Chondrocyte (in vitro differentiated cells): Measurements from ENCODE around the gene SORCS1. TPM values are rescaled to one million over a fixed set of nuclear protein-coding genes. Genes with fewer than 3 reads are reported as not detected.

ENCODE experiments used
- DNase-seq: peaks from one replicate; pipeline ENCODE4 v3.0.0; 2021; ENCODE audit warnings: mixed read lengths, low spot score
- H3K27ac Mint-ChIP-seq: one replicate; pipeline ENCODE4 v1.8.0; 2021; ENCODE audit warnings: mild to moderate bottlenecking, moderate library complexity, mixed read lengths; ENCODE audit not compliant: unreplicated experiment
- H3K27me3 Mint-ChIP-seq: 2 replicates; pipeline ENCODE4 v1.8.0; 2021; ENCODE audit warnings: low read depth, mixed read lengths
- H3K36me3 Mint-ChIP-seq: 2 replicates; pipeline ENCODE4 v1.8.0; 2021; ENCODE audit warnings: low read depth, mixed read lengths
- H3K4me1 Mint-ChIP-seq: 2 replicates; pipeline ENCODE4 v1.8.0; 2021; ENCODE audit warnings: low read depth, mild to moderate bottlenecking, mixed read lengths
- H3K4me3 Mint-ChIP-seq: one replicate; pipeline ENCODE4 v1.8.0; 2021; ENCODE audit warnings: mild to moderate bottlenecking, moderate library complexity, mixed read lengths; ENCODE audit not compliant: unreplicated experiment
- H3K9me3 Mint-ChIP-seq: 2 replicates; pipeline ENCODE4 v1.8.0; 2021; ENCODE audit warnings: low read depth, mixed read lengths
- total RNA-seq: library from RNA; stranded (reverse); gene quantifications from 3 replicates; pipeline ENCODE4 v1.2.1, GENCODE V29; 2021
- TF ChIP-seq, protein P1 (sequence below): fragments of 200-600 bp; sonication (generic); IDR thresholded peaks from 2 replicates; pipeline ENCODE4 v1.5.0; 2021; ENCODE audit warnings: antibody characterized with exemption, mild to moderate bottlenecking, moderate library complexity

The SORCS1 gene
- total RNA-seq, 1 donor from 2014 or later, result not detected

- no peak for DNase-seq
- Mint-ChIP-seq H3K36me3 (no peaks in the 10 kb centered on the region), H3K27me3 (no peaks in the 10 kb centered on the region), H3K4me1 (no peaks in the 10 kb centered on the region), H3K9me3 (no peaks in the 10 kb centered on the region), H3K27ac (no peak overlapping the region), H3K4me3 (no peak overlapping the region)
- TF ChIP-seq, protein P1, sequence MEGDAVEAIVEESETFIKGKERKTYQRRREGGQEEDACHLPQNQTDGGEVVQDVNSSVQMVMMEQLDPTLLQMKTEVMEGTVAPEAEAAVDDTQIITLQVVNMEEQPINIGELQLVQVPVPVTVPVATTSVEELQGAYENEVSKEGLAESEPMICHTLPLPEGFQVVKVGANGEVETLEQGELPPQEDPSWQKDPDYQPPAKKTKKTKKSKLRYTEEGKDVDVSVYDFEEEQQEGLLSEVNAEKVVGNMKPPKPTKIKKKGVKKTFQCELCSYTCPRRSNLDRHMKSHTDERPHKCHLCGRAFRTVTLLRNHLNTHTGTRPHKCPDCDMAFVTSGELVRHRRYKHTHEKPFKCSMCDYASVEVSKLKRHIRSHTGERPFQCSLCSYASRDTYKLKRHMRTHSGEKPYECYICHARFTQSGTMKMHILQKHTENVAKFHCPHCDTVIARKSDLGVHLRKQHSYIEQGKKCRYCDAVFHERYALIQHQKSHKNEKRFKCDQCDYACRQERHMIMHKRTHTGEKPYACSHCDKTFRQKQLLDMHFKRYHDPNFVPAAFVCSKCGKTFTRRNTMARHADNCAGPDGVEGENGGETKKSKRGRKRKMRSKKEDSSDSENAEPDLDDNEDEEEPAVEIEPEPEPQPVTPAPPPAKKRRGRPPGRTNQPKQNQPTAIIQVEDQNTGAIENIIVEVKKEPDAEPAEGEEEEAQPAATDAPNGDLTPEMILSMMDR, result no peak
Measured at GRCh38 chr10:106775127-106775526, 389.4 kb downstream of the SORCS1 start.

- Mint-ChIP-seq H3K9me3 (no peaks in the 10 kb centered on the region), H3K36me3 (no peaks in the 10 kb centered on the region), H3K27me3 (no peaks in the 10 kb centered on the region), H3K4me1 (no peaks in the 10 kb centered on the region), H3K4me3 (no peak overlapping the region), H3K27ac (no peak overlapping the region)
- TF ChIP-seq, protein P1, result no peak
- DNase-seq, result no peak
Measured at GRCh38 chr10:106772957-106773356, 391.5 kb downstream of the SORCS1 start.

DNA sequence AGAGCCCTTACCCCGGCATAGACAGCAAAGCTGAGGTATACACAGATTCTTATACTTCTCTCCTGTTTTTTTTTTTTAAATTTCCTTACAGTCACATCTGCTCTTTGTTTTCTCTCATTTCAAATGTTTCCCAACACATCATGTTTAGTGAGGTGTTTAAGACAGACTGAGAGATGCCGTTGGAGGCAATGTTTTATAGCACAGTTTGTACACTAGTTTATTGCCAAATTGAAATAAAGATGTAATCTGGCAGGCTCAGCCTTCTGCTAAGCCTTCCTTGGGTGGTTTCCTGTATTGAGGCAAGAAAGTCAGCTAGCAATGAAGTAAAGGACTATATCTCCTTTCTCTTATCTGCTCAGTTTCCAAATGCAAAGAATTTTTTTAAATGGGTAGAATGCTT lies 393.4 kb downstream of the SORCS1 start:
- H3K27me3 Mint-ChIP-seq, result no peaks in the 10 kb centered on the region
- no peak overlapping the region for H3K4me3 Mint-ChIP-seq
- TF ChIP-seq, protein P1, result no peak
- no peak overlapping the region for H3K27ac Mint-ChIP-seq
- DNase-seq, result no peak
- no peaks in the 10 kb centered on the region for H3K9me3 Mint-ChIP-seq
- H3K4me1 Mint-ChIP-seq, result no peaks in the 10 kb centered on the region
- no peaks in the 10 kb centered on the region for H3K36me3 Mint-ChIP-seq

DNA sequence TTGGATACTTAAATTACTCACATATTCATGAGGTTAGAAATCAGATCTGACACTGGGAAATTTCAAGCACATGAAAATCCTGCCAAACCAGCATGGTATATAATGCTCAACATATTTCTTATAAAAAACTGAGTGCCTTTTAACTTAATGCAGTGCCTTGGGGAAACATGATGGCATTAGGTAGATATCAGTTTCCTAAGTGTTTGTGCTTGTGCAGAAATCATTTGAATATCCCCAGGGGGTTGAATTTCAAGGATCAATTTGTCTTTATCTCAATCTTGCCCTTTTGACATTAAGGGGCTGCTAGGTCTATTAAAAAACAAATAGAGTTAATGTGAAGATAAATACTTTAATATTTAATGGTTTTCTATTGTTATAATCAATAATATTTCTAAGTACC lies 396.3 kb downstream of the SORCS1 start:
- Mint-ChIP-seq H3K36me3 (no peaks in the 10 kb centered on the region), H3K27me3 (peaks cover 4% of the 10 kb centered on the region), H3K4me1 (no peaks in the 10 kb centered on the region), H3K9me3 (no peaks in the 10 kb centered on the region), H3K27ac (no peak overlapping the region), H3K4me3 (no peak overlapping the region)
- TF ChIP-seq, protein P1, result no peak
- DNase-seq, result no peak

- no peak overlapping the region for H3K4me3 Mint-ChIP-seq
- DNase-seq, result no peak
- H3K27ac Mint-ChIP-seq, result no peak overlapping the region
- TF ChIP-seq, protein P1, result no peak
- no peaks in the 10 kb centered on the region for H3K4me1 Mint-ChIP-seq
- H3K9me3 Mint-ChIP-seq, result peaks cover 3% of the 10 kb centered on the region
- no peaks in the 10 kb centered on the region for H3K36me3 Mint-ChIP-seq
- H3K27me3 Mint-ChIP-seq, result peaks cover 4% of the 10 kb centered on the region
Measured at GRCh38 chr10:106765928-106766327, 398.6 kb downstream of the SORCS1 start.
